GM23338 (cell line): Measurements from ENCODE around the gene EVL. TPM values are rescaled to one million over a fixed set of nuclear protein-coding genes. Genes with fewer than 3 reads are reported as not detected.

Source experiments
- ATAC-seq: fragments of 200-7000 bp; cut with Tn5 transposase; 3 replicates; pipeline ENCODE4 v1.9.1; 2020
- DNase-seq: peaks from one replicate; pipeline ENCODE4 v3.0.0-alpha.2; 2015; ENCODE audit warnings: low spot score
- H2AFZ ChIP-seq: fragments of 200-600 bp; sonication (generic); 2 replicates; pipeline ENCODE4 v1.8.0; 2016; ENCODE audit warnings: antibody characterized with exemption, mild to moderate bottlenecking, moderate library complexity
- H3F3A ChIP-seq: fragments of 200-600 bp; sonication (generic); replicated peaks from 2 replicates; pipeline ENCODE4 v1.8.0; 2017; ENCODE audit warnings: antibody characterized with exemption, mixed run types, low read depth
- H3K27ac ChIP-seq: fragments of 200-600 bp; sonication (generic); 2 replicates; pipeline ENCODE4 v1.6.1; 2016; ENCODE audit warnings: low read depth
- H3K27me3 ChIP-seq: fragments of 200-600 bp; sonication (generic); 2 replicates; pipeline ENCODE4 v1.8.0; 2016; ENCODE audit warnings: mild to moderate bottlenecking, mixed run types, moderate library complexity; ENCODE audit not compliant: insufficient read depth
- H3K36me3 ChIP-seq: fragments of 200-600 bp; sonication (generic); 2 replicates; pipeline ENCODE4 v1.8.0; 2016; ENCODE audit warnings: mild to moderate bottlenecking; ENCODE audit not compliant: insufficient read depth
- H3K4me1 ChIP-seq: fragments of 200-600 bp; sonication (generic); 2 replicates; pipeline ENCODE4 v1.8.0; 2016; ENCODE audit warnings: mild to moderate bottlenecking, moderate library complexity; ENCODE audit not compliant: insufficient read depth
- H3K4me2 ChIP-seq: fragments of 200-600 bp; sonication (generic); 2 replicates; pipeline ENCODE4 v1.7.1; 2017; ENCODE audit warnings: mixed run types
- H3K4me3 ChIP-seq: fragments of 200-600 bp; sonication (generic); 2 replicates; pipeline ENCODE4 v1.6.1; 2016; ENCODE audit warnings: mixed run types
- H3K79me2 ChIP-seq: fragments of 200-600 bp; sonication (generic); replicated peaks from 2 replicates; pipeline ENCODE4 v1.8.0; 2017; ENCODE audit warnings: mild to moderate bottlenecking; ENCODE audit not compliant: insufficient read depth
- H3K9me2 ChIP-seq: fragments of 200-600 bp; sonication (generic); 2 replicates; pipeline ENCODE4 v1.8.0; 2017; ENCODE audit not compliant: insufficient read depth
- H4K20me1 ChIP-seq: fragments of 200-600 bp; sonication (generic); replicated peaks from 2 replicates; pipeline ENCODE4 v1.8.0; 2017; ENCODE audit warnings: mild to moderate bottlenecking; ENCODE audit not compliant: insufficient read depth
- H3K27ac Mint-ChIP-seq: 2 replicates; pipeline ENCODE4 v1.8.0; 2020; ENCODE audit warnings: inconsistent platforms, mild to moderate bottlenecking, moderate library complexity, mixed read lengths
- H3K27me3 Mint-ChIP-seq: 3 replicates; pipeline ENCODE4 v1.8.0; 2022; ENCODE audit warnings: low read depth, mild to moderate bottlenecking, moderate library complexity, mixed read lengths, inconsistent platforms; ENCODE audit not compliant: insufficient read depth, poor library complexity
- H3K36me3 Mint-ChIP-seq: 3 replicates; pipeline ENCODE4 v1.8.0; 2021; ENCODE audit warnings: low read depth, mild to moderate bottlenecking, inconsistent platforms, moderate library complexity, mixed read lengths
- H3K4me1 Mint-ChIP-seq: 3 replicates; pipeline ENCODE4 v1.8.0; 2020; ENCODE audit warnings: mild to moderate bottlenecking, inconsistent platforms, mixed read lengths
- H3K4me3 Mint-ChIP-seq: 3 replicates; pipeline ENCODE4 v1.8.0; 2021; ENCODE audit warnings: moderate library complexity, mild to moderate bottlenecking, inconsistent platforms, mixed read lengths
- H3K9me3 Mint-ChIP-seq: 3 replicates; pipeline ENCODE4 v1.8.0; 2020; ENCODE audit warnings: moderate library complexity, mild to moderate bottlenecking, inconsistent platforms, mixed read lengths
- CTCF ChIP-seq, 2 experiments: fragments of 200-600 bp in 1 of 2; sonication (generic) in 1 of 2; conservative IDR thresholded peaks; 2 replicates each; pipeline versions ENCODE4 v1.5.1 to v1.6.1; 2016 to 2017; ENCODE audit warnings: antibody characterized with exemption in 2 of 2, low read depth in 2 of 2, mild to moderate bottlenecking in 2 of 2, moderate library complexity in 1 of 2
- EZH2 ChIP-seq: fragments of 200-600 bp; sonication (generic); IDR thresholded peaks from one replicate; pipeline ENCODE4 v1.8.0; 2017; ENCODE audit warnings: antibody characterized with exemption, mild to moderate bottlenecking, low read depth; ENCODE audit not compliant: unreplicated experiment
- EZH2phosphoT487 ChIP-seq: fragments of 200-600 bp; sonication (generic); IDR thresholded peaks from one replicate; pipeline ENCODE4 v1.8.1; 2018; ENCODE audit warnings: antibody characterized with exemption; ENCODE audit not compliant: unreplicated experiment
- JUNB ChIP-seq: IDR thresholded peaks from one replicate; pipeline ENCODE4 v1.6.1; 2016; ENCODE audit warnings: antibody characterized with exemption; ENCODE audit not compliant: unreplicated experiment
- POLR2AphosphoS5 ChIP-seq: IDR thresholded peaks from 2 replicates; pipeline ENCODE4 v1.6.1; 2016; ENCODE audit warnings: antibody characterized with exemption, low read depth
- ZNF114 ChIP-seq: fragments of 250-450 bp; sonication (Bioruptor Pico); IDR thresholded peaks from 2 replicates; pipeline ENCODE4 v1.5.0; 2020; ENCODE audit warnings: mild to moderate bottlenecking, moderate library complexity
- ZNF462 ChIP-seq: fragments of 250-450 bp; sonication (Bioruptor Pico); IDR thresholded peaks from 2 replicates; pipeline ENCODE4 v1.5.0; 2020; ENCODE audit warnings: mild to moderate bottlenecking, moderate library complexity
- polyA plus RNA-seq: library from polyadenylated mRNA; unstranded; fragments of >200 nt; fragmentation: Nextera tagmentation; extraction: Ambion mirVana; gene quantifications from 2 replicates; pipeline ENCODE4 v1.2.1, GENCODE V29; 2016
- total RNA-seq: library from RNA; depleted of rRNA; stranded (reverse); fragments of >200 nt; shearing (Covaris generic); gene quantifications from 2 replicates; pipeline ENCODE4 v1.2.3, GENCODE V29; 2014

EVL gene
- total and polyA plus RNA-seq, 2 experiments from 2014 or later, result 28.2 to 50.5 TPM

DNA sequence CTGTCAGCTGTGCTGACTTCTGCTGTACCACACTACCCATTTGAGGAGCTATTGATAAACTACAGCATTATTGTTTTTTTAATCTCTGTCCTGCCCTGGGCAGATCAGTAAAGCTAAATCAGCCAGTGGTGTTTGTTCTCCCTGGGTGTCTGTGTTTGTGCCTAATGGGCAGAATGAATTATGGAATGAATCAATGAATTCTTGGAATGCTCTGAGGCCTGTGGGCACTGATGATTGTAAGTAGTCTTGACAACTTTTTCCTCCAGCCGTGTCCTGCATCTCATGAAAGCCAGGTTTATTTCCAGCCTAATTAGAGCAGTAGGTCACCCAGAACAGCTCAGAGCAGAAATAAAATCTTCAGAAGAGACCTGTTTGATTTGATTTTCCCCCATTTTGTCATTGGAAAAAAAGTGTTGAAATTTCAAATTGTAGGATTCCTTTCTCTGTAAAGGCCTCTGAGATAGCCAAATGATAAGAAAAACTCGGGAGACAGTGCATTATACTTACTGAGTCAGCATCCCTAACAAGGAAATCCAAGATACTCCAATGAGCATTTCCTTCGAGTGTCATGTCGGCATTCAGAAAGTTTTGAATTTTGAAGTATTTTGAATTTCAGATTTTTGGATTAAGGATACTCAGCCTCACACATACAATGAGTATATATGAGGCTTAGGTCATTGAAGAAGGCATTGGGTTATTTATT lies 19.4 kb upstream of the EVL start (continued):
- TF ChIP-seq CTCF (conservative IDR thresholded peaks at IDR 0.05; ENCODE audit: low read depth in 2 of 2) (no peak), ZNF114 (CRISPR knock-in tag) (no peak), EZH2phosphoT487 (no peak), EZH2 (no peak)

GRCh38 chr14:100047600-100047999 lies 17.6 kb upstream of the EVL start:
- no peak overlapping the region for H3K27ac Mint-ChIP-seq
- H3K4me1 Mint-ChIP-seq, result no peaks in the 10 kb centered on the region; the same call in 1 of the 3 replicates
- no peak overlapping the region for H3K27ac ChIP-seq
- no peaks in the 10 kb centered on the region for H3K9me3 Mint-ChIP-seq
- ATAC-seq (no peak), DNase-seq (no peak)
- no peak overlapping the region for H2AFZ ChIP-seq
- H3K27me3 ChIP-seq, result no peaks in the 10 kb centered on the region
- no peak for TF ChIP-seq JUNB
- no peak for TF ChIP-seq POLR2AphosphoS5
- TF ChIP-seq ZNF462, result no peak
- no peaks in the 10 kb centered on the region; the same call in 1 of the 2 replicates for H4K20me1 ChIP-seq
- H3K27me3 Mint-ChIP-seq, result peaks cover 4% of the 10 kb centered on the region
- H3K4me3 ChIP-seq, result no peak overlapping the region
- H3K36me3 Mint-ChIP-seq, result no peaks in the 10 kb centered on the region
- H3K4me2 ChIP-seq, result no peak overlapping the region
- peaks cover 9% of the 10 kb centered on the region; the same call in 1 of the 2 replicates for H3K79me2 ChIP-seq
- no peaks in the 10 kb centered on the region for H3F3A ChIP-seq
- no peaks in the 10 kb centered on the region for H3K4me1 ChIP-seq
- no peaks in the 10 kb centered on the region for H3K36me3 ChIP-seq
- H3K4me3 Mint-ChIP-seq, result no peak overlapping the region
- H3K9me2 ChIP-seq, result no peaks in the 10 kb centered on the region
